ENCODE results near the gene PAK1. TPM values are rescaled to one million over a fixed set of nuclear protein-coding genes. Genes with fewer than 3 reads are reported as not detected.

PAK1 gene
- total RNA-seq, 1 donor from 2014 or later: 83.2 TPM

DNA sequence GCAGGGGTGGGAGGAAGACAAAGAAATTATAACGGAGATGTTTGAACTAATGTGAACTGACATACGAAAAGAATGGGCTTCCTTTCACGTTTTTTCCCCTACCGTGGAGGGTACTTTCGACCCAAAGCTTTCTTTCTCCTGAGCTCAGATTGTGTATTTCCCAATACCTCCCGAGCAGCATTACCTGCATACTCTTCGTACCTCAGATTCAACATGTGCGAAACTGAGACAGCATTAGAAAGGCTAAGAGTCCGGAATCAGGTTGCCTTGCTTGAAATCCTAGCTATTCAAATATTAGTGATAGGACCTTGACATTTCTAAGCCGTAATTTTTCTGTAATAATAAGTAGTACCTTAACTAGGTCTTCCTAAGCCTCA is 778 bp upstream of the PAK1 start:
- H3K27me3 Mint-ChIP-seq (ENCODE audit: low read depth): no peaks in the 10 kb centered on the region
- peaks cover 36% of the 10 kb centered on the region for H3K4me1 Mint-ChIP-seq
- DNase-seq (ENCODE audit: low spot score in 2 of 2, unreplicated experiment in 2 of 2): no peak
- no peaks in the 10 kb centered on the region for H3K9me3 Mint-ChIP-seq
- H3K36me3 Mint-ChIP-seq: no peaks in the 10 kb centered on the region
- TF ChIP-seq, protein P1, sequence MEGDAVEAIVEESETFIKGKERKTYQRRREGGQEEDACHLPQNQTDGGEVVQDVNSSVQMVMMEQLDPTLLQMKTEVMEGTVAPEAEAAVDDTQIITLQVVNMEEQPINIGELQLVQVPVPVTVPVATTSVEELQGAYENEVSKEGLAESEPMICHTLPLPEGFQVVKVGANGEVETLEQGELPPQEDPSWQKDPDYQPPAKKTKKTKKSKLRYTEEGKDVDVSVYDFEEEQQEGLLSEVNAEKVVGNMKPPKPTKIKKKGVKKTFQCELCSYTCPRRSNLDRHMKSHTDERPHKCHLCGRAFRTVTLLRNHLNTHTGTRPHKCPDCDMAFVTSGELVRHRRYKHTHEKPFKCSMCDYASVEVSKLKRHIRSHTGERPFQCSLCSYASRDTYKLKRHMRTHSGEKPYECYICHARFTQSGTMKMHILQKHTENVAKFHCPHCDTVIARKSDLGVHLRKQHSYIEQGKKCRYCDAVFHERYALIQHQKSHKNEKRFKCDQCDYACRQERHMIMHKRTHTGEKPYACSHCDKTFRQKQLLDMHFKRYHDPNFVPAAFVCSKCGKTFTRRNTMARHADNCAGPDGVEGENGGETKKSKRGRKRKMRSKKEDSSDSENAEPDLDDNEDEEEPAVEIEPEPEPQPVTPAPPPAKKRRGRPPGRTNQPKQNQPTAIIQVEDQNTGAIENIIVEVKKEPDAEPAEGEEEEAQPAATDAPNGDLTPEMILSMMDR (IDR thresholded peaks at IDR 0.05; ENCODE audit: unreplicated experiment): no peak
- H3K4me3 Mint-ChIP-seq: peak overlapping the region; percentile 82
- peak overlapping the region; percentile 99 for H3K27ac Mint-ChIP-seq

- Mint-ChIP-seq H3K27me3 (ENCODE audit: low read depth) (no peaks in the 10 kb centered on the region), H3K27ac (peak overlapping the region; percentile 95), H3K4me3 (peak overlapping the region; percentile 82), H3K36me3 (no peaks in the 10 kb centered on the region), H3K9me3 (no peaks in the 10 kb centered on the region), H3K4me1 (peaks cover 39% of the 10 kb centered on the region)
- DNase-seq (ENCODE audit: low spot score in 2 of 2, unreplicated experiment in 2 of 2): peak; percentile 51 to 69
- TF ChIP-seq, protein P1 (IDR thresholded peaks at IDR 0.05; ENCODE audit: unreplicated experiment): no peak
These were observed 698 bp downstream of the PAK1 start for GRCh38 chr11:77472991-77473800.

DNA sequence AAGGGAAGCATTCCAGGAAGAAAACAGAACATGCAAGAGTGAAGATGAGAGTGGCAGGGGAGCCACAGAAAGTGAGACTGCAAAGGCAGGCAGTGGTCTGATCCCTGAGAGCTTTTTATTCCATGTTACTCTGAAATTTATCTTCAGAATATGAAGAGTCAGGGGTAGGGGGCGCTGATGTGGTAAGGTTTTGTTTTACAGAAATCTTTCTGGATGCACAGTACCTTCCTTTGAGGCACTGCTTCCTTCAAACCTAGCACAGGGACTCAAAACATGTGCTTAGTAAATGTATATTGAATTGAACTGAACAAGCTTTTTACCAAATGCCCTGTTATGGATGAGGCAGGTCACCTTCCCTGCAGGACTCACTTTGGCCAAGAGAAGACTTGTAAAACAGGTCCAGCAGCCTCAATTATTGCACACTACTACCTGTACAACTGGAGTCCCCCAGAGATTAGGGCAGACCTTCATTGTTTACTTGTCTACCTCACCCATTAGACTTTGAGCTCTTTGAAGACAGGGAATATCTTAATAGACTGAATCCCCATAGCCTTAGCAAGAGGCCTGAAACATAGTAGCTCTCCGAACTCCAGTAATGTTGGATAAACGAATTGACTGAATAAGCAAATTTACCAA is 2.2 kb downstream of the PAK1 start:
- H3K27ac Mint-ChIP-seq: peak overlapping the region; percentile 50
- H3K27me3 Mint-ChIP-seq (ENCODE audit: low read depth): no peaks in the 10 kb centered on the region
- H3K4me1 Mint-ChIP-seq: peaks cover 39% of the 10 kb centered on the region
- H3K36me3 Mint-ChIP-seq: no peaks in the 10 kb centered on the region
- H3K9me3 Mint-ChIP-seq: no peaks in the 10 kb centered on the region
- DNase-seq (ENCODE audit: low spot score in 2 of 2, unreplicated experiment in 2 of 2): no peak
- TF ChIP-seq, protein P1 (IDR thresholded peaks at IDR 0.05; ENCODE audit: unreplicated experiment): peak; percentile 33
- peak overlapping the region; percentile 82 for H3K4me3 Mint-ChIP-seq

DNA sequence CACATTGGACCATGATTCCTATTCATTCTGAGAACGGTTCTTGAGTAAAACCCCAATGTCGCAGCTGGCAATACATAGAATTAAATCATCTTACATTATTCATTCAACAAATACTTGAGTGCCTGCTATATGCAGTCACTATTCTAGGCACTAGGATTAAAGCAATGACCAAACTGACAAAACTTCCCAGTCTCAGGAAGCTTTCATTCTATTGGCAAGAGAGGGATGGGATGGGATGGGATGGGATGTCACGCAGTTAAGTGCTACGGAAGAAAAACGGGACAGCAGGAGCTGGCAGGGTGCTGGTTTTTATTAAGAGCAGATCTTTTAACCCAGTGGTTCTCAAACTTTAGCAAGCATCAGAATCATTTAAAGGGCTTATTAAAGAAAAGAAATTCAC is 2.9 kb downstream of the PAK1 start:
- TF ChIP-seq, protein P1 (IDR thresholded peaks at IDR 0.05; ENCODE audit: unreplicated experiment): no peak
- peak overlapping the region; percentile 9 for H3K4me3 Mint-ChIP-seq
- H3K36me3 Mint-ChIP-seq: no peaks in the 10 kb centered on the region
- DNase-seq (ENCODE audit: low spot score in 2 of 2, unreplicated experiment in 2 of 2): no peak
- H3K4me1 Mint-ChIP-seq: peaks cover 39% of the 10 kb centered on the region
- H3K27me3 Mint-ChIP-seq (ENCODE audit: low read depth): no peaks in the 10 kb centered on the region
- no peak overlapping the region for H3K27ac Mint-ChIP-seq
- H3K9me3 Mint-ChIP-seq: no peaks in the 10 kb centered on the region

DNA sequence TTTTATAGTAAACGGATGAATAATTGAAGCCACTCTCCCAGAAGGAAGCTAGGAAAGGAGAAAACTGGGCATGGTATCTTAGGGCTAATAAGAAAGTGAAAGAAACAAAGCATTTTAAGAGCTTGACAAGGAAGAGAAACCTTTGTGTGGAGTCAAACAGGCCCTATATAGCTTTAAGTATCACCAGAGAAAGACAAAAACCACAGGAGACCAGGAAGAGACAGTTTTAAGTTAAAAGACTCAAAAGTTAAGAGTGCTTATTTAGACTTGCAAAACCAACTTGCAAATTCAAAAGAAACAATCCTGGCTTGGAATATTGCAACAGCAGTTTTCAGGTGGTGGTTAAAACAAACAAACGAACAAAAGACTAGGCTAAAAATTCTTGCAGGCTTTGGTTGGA is 3.4 kb downstream of the PAK1 start:
- TF ChIP-seq, protein P1 (IDR thresholded peaks at IDR 0.05; ENCODE audit: unreplicated experiment): no peak
- Mint-ChIP-seq H3K27me3 (ENCODE audit: low read depth) (no peaks in the 10 kb centered on the region), H3K27ac (no peak overlapping the region), H3K9me3 (no peaks in the 10 kb centered on the region), H3K4me1 (peaks cover 39% of the 10 kb centered on the region), H3K36me3 (no peaks in the 10 kb centered on the region), H3K4me3 (no peak overlapping the region)
- DNase-seq (ENCODE audit: low spot score in 2 of 2, unreplicated experiment in 2 of 2): no peak

Measured in mesothelial cell of epicardium (in vitro differentiated cells).